ENCODE measurements around the gene FER1L5. TPM values are rescaled to one million over a fixed set of nuclear protein-coding genes. Genes with fewer than 3 reads are reported as not detected.

Gene FER1L5
- total RNA-seq, 1 experiment from 2014 or later: 1.2 TPM

DNA sequence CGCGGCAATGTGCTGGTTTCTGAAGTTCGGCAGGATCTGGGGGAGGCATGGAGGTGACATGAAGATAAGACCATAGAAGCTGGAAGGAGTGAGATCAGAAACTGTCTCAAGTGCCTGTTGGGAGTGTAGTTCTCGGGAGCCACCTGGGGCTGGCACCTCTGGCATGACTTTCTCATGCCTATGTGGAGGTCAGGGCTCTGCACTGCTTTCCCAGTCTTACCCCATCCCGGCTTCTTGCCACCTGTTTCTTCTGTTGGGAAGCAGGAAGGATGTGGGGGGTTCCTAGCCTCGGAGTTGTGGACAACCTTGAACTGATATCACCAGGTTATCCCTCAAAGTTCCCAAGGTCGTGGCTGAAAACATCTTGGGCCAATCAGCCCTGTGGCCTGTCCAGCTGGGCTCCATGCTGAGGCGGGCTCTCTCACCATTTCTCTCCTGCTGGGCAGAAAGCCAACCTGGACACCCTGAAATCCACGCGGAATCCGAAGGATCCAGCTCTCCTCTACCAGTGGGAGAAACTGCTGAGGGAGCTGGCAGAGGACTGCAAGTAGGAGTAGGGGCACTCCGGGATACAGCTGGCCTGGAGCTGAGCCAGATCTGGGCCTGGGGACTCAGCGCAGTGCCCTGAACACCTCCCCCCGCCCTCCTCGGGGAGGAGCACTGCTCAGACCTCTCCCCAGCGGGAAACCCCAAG is 42.5 kb downstream of the FER1L5 start:
- Histone ChIP-seq H3K23ac (ENCODE audit: insufficient read length, low read depth, low read length) (no peak overlapping the region), H4K8ac (replicated peaks; ENCODE audit: insufficient read length, low read depth, low read length) (no peak overlapping the region), H2AK5ac (ENCODE audit: insufficient read length, low read length) (no peak overlapping the region), H3K23me2 (ENCODE audit: insufficient read length, low read depth, low read length, poor library complexity, severe bottlenecking) (no peaks in the 10 kb centered on the region), H2BK15ac (ENCODE audit: low read depth, low read length) (no peak overlapping the region), H3K27ac (ENCODE audit: insufficient read length, low read depth, low read length) (no peak overlapping the region), H3K4me2 (ENCODE audit: insufficient read depth, insufficient read length, low read length) (no peak overlapping the region), H3K14ac (ENCODE audit: insufficient read depth, low read length) (no peak overlapping the region), H3K18ac (ENCODE audit: insufficient read length, low read depth, low read length) (no peak overlapping the region), H4K5ac (ENCODE audit: insufficient read length, low read depth, low read length) (no peak overlapping the region), H3K56ac (ENCODE audit: insufficient read length, low read depth, low read length) (no peak overlapping the region), H3K4me1 (ENCODE audit: insufficient read depth, low read length) (no peaks in the 10 kb centered on the region), H3K27me3 (ENCODE audit: insufficient read depth, low read length) (no peaks in the 10 kb centered on the region), H3K4ac (ENCODE audit: low read depth, low read length) (no peak overlapping the region), H3K79me1 (ENCODE audit: insufficient read depth, low read depth, low read length, poor library complexity, severe bottlenecking) (no peaks in the 10 kb centered on the region), H2AFZ (ENCODE audit: low read length) (no peak overlapping the region), H3K9me3 (ENCODE audit: control insufficient read depth, low read depth, low read length) (no peaks in the 10 kb centered on the region), H2BK120ac (ENCODE audit: low read depth, low read length, poor library complexity, severe bottlenecking) (no peak overlapping the region), H4K91ac (ENCODE audit: insufficient read length, low read depth, low read length) (no peak overlapping the region), H2BK20ac (ENCODE audit: low read depth, low read length, poor library complexity, severe bottlenecking) (no peak overlapping the region), H3T11ph (ENCODE audit: low read length) (no peak overlapping the region), H2BK5ac (ENCODE audit: insufficient read length, low read length) (no peak overlapping the region), H2BK12ac (ENCODE audit: insufficient read length, low read depth, low read length) (no peak overlapping the region), H3K79me2 (ENCODE audit: insufficient read depth, low read length) (no peaks in the 10 kb centered on the region), H3K9ac (ENCODE audit: extremely low read depth, insufficient read length, low read length) (no peak overlapping the region), H4K20me1 (ENCODE audit: control insufficient read depth, insufficient read depth, insufficient read length) (no peaks in the 10 kb centered on the region)
- 0 out of 7 replicates have a peak overlapping the region, but pooled peaks of 1 of the 3 experiments have one; percentile 37 for H3K27ac Mint-ChIP-seq
- TF ChIP-seq, protein P1, sequence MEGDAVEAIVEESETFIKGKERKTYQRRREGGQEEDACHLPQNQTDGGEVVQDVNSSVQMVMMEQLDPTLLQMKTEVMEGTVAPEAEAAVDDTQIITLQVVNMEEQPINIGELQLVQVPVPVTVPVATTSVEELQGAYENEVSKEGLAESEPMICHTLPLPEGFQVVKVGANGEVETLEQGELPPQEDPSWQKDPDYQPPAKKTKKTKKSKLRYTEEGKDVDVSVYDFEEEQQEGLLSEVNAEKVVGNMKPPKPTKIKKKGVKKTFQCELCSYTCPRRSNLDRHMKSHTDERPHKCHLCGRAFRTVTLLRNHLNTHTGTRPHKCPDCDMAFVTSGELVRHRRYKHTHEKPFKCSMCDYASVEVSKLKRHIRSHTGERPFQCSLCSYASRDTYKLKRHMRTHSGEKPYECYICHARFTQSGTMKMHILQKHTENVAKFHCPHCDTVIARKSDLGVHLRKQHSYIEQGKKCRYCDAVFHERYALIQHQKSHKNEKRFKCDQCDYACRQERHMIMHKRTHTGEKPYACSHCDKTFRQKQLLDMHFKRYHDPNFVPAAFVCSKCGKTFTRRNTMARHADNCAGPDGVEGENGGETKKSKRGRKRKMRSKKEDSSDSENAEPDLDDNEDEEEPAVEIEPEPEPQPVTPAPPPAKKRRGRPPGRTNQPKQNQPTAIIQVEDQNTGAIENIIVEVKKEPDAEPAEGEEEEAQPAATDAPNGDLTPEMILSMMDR (conservative IDR thresholded peaks at IDR 0.05): no peak
- H3K4me1 Mint-ChIP-seq: peaks cover 7 to 17% of the 10 kb centered on the region in 2 experiments
- H3K4me3 Mint-ChIP-seq: no peak overlapping the region
- whole genome bisulfite sequencing (ENCODE audit: extremely low coverage, insufficient read length, low lambda C conversion rate): no CpG with 5 or more reads among the region's 16 CpGs
- no peaks in the 10 kb centered on the region for H3K36me3 Mint-ChIP-seq (ENCODE audit: insufficient read depth in 1 of 3, low read depth in 3 of 3)
- no peaks in the 10 kb centered on the region for H3K9me3 Mint-ChIP-seq
- H3K27me3 Mint-ChIP-seq (ENCODE audit: low read depth): no peaks in the 10 kb centered on the region; the same call in 1 of the 2 replicates
- DNase-seq: no peak
